HG03066 (cell line): ENCODE data around the gene SOD3.

Experiments
- ATAC-seq: cut with Tn5 transposase; IDR thresholded peaks from one replicate; pipeline ENCODE4 v1.9.1; 2021; ENCODE audit warnings: low read depth; ENCODE audit not compliant: unreplicated experiment

SOD3 gene

GRCh38 chr4:24801136-24801855 lies 5.9 kb downstream of the SOD3 start:
- no peak for ATAC-seq

- no peak for ATAC-seq
Observed at GRCh38 chr4:24802648-24803047, 7.3 kb downstream of the SOD3 start.

DNA sequence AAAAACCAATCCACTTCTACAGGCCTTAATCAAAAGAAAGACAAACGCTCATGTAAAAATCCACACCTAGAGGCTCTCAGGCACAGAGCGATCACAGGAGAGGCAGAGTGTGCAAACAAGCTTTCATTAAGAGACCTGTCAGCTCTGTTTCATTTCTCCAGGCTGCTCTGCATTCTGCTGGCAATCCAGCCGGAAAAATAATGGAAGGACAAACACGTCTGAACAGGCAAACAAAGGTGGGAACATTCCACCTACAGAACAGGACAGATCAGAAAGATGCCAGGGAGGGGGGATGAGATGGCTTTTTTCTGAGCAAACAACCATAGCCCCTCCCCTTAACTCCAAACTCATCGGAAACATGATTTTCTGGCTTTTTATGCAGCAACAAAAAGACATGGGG lies 9.7 kb downstream of the SOD3 start:
- ATAC-seq: no peak

DNA sequence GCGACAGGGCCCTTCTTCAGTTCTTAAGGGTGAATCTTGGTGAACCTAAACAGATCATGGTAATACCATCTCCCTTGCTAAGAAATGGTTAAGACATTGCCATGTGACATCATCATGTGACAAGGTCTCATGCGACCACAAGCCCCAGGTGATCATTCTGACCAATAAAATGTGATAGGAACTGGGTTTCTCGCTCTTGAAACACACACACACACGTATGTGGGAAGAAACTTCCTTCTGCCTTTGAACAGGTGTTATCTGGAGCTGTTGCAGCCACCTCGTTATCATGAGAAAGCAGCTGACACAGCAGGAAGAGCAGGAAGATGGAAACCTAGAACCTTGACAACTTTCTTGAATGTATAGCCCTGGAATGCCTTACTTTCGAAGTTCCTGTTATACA lies 10.2 kb downstream of the SOD3 start:
- ATAC-seq: no peak

DNA sequence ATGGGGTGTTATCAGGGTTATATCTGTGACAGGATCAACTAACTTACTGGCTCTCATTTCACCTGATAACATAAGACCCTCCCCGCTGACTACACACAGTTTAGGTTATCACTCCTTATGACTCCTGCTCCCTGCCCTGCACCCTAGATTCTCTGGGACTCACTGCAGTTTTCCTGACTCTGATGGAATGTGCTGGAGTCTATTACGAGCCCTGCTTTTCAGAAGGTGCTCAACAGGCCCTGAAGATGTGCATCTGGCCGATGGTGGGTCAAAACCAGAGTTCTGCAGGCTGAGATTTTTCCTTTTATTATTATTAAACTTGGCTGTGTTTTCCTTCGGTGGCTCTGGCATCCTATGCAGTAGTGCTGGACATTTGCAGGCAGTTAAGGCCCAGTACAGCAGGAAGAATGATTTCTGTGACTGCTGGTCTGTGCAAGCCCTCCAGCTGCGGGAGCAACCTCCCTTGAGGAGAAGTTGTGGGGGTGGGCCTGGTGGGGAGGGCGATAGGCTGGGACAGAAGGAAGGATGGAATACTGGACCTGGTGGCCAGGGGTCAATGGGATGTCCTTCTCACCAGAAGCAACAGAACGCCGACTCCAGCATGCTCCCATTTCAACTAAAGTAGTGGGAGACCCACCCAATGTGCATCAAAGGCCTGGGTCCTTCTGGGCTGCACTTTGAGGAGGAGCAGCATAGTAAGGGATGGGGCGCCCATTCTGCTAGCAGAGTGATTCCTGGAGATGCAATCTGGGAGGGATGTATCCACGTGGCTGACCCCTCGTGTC lies 11.0 kb downstream of the SOD3 start:
- no peak for ATAC-seq

DNA sequence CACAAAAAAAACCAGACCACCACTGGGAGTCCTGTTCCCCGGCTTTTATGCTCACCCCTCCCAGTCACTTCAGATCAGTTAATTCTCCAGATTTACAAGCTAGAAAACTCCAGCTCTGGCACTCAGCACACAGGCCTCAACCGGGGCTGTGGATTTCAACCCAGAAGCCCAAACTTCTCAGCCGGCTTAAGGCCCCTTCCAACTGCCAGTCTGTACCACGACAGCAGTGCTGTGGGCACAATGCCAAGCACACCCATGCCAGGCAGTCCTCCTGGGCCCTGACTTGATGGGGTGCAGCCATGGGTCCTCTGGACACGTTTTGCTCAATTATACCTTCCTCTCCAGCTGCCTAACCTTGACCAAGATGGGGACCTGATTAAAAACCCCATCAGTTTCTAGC lies 12.2 kb downstream of the SOD3 start:
- ATAC-seq: no peak

- no peak for ATAC-seq
Observed at GRCh38 chr4:24808261-24808660, 12.9 kb downstream of the SOD3 start.

GRCh38 chr4:24808955-24809354 lies 13.6 kb downstream of the SOD3 start:
- ATAC-seq: no peak

DNA sequence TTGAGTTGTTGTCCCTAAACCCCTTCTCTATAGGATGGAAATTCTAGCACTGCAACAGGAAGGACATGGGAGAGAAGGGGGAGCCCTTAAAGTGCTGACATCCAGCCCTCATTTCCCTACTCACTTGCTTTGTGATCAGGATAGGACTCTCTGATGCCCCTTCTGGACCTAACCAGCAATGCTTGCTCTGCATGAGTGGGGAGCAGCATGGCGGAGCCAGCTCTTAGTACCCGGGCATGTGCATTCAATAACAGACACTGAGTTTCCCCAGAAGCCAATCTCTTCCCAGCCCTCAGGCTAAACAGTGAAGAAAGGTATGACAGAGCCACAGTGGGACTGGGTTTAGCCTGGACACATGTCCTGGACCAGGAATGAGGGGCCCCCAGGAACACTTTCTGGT lies 14.0 kb downstream of the SOD3 start:
- no peak for ATAC-seq

DNA sequence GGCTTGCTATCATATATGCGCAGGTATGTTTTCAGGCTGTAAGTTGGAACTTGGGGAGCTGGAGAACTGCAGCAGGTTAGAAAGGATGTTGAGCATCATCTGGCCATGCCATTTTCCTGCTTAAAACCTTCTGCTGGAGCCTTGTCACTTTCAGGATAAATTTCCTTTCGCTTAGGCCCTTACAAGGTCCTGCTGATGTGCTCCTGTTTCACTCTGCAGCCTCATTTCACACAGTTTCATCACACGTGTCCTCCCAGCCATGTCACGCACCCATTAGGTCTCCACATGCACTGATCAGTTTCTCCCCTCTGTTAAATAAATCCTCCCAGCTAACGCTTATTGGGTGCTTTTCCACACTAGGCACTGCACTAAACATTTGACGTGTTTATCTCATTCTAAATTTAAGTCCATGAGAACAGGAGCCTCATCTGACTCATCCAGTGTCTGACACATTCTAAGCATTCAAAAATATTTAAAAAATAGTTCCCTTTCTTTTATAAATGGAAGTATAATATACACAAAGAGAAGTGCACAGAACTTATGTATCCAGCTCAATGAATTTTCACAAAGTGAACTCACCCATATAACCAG lies 14.5 kb downstream of the SOD3 start:
- no peak for ATAC-seq

DNA sequence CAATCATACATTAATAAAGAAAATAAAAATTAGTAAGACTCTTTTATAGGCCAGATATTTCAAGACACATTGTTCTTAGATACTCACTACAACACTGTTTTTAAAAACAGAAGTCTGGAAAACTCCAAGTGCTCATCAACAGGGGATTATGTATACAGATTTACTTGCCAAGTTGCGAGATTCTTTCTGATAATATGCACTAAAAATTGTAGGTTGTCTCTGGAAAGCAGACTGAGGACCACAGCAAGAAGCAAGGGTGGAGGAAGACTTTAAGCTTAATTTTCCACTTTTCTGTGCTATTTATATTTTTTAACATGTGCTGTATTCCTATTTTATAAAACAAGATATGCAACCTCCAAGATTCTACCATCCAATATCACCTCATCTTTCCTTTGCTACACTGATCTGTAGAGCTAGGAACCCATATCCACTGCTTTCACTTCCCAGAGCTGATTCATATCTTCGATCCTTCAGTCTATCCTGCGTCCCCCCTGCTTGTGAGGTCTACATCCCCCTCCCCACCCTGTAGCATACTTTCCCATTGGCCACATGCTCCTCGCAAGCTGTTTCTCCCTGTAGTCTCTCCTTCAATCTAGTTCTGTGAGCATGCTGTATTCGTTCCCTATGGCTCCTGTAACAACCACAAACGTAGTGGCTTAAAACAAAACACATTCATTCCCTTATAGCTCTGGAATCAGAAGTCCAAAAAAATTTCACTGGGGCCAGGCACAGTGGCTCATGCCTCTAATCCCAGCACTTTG lies 15.7 kb downstream of the SOD3 start:
- no peak for ATAC-seq

GRCh38 chr4:24813732-24814131 lies 18.4 kb downstream of the SOD3 start:
- no peak for ATAC-seq

DNA sequence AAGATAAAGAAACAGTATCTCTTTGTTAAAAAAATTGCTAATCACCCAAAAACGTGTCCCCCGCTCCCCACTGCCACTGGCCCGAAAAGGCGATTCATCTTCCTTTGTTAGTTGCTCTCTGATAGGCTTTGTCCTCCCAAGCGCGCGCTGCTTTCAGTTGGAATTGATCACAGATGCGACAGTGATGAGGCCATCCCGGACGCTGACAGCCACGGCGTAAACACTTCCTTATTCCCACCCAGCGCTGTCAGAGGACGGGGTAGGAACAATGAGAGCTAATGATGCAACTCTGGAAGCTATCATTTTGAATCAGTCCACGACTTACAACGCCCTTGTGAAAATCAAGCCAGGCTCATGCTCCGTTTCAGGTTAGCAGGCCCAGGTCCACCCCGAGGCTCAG lies 21.4 kb downstream of the SOD3 start:
- ATAC-seq: no peak

- ATAC-seq: no peak
Observed at GRCh38 chr4:24820541-24820940, 25.2 kb downstream of the SOD3 start.

DNA sequence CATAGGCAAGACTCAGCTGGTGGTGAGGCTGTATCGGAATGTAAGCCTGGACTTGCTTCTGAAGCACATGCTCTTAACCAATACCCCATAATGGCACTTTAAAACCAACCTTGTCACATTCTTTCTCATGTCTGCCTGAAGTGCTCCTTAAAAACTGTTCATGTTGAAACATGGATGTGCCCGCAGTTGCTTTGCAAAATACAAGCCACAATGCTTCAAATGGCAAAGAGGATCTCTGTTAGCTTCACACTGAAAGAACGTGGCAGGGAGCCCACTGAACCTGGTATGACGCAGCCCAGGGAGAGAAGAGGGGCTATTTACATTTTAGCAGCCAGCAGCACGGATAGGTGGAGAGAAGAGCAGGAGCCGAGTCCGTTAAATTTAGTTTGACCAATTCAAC lies 29.3 kb downstream of the SOD3 start:
- ATAC-seq: no peak

GRCh38 chr4:24831637-24832036 lies 36.3 kb downstream of the SOD3 start:
- no peak for ATAC-seq

- ATAC-seq: no peak
Observed at GRCh38 chr4:24835696-24836095, 40.3 kb downstream of the SOD3 start.

GRCh38 chr4:24836661-24837242 lies 41.4 kb downstream of the SOD3 start:
- ATAC-seq: no peak

- ATAC-seq: no peak
Observed at GRCh38 chr4:24837336-24837735, 42.0 kb downstream of the SOD3 start.

- ATAC-seq: no peak
Observed at GRCh38 chr4:24837781-24838180, 42.4 kb downstream of the SOD3 start.

DNA sequence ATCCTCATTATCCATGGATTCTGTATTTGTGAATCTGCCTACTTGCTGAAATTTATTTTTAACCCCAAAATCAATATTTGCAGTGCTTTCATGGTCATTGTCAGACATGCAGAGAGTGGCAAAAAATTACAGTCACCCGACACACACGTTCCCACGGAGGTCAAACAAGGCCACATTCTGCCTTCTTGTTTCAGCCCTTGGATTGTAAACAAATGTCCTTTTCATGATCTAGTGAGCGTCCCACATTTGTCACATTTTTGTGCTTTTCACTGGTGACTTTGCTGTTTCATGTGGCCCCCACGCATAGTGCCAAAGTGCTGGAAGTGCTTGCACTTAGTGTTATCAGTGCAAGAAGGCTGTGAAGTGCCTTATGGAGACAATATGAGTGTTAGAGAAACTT lies 45.0 kb downstream of the SOD3 start:
- no peak for ATAC-seq
